Middle frontal gyrus (tissue), 1 donor: Measurements from ENCODE around the gene PCIF1.
"Not testable (repeated sequence)": the region's sequence is repeated elsewhere in the genome, so short reads cannot be mapped to it uniquely, and the experiment has no call there.

ENCODE experiments used
- DNase-seq: peaks from one replicate; pipeline ENCODE4 v3.0.0-alpha.2; 2015; ENCODE audit warnings: low spot score; ENCODE audit errors: extremely low spot score

PCIF1 gene

DNA sequence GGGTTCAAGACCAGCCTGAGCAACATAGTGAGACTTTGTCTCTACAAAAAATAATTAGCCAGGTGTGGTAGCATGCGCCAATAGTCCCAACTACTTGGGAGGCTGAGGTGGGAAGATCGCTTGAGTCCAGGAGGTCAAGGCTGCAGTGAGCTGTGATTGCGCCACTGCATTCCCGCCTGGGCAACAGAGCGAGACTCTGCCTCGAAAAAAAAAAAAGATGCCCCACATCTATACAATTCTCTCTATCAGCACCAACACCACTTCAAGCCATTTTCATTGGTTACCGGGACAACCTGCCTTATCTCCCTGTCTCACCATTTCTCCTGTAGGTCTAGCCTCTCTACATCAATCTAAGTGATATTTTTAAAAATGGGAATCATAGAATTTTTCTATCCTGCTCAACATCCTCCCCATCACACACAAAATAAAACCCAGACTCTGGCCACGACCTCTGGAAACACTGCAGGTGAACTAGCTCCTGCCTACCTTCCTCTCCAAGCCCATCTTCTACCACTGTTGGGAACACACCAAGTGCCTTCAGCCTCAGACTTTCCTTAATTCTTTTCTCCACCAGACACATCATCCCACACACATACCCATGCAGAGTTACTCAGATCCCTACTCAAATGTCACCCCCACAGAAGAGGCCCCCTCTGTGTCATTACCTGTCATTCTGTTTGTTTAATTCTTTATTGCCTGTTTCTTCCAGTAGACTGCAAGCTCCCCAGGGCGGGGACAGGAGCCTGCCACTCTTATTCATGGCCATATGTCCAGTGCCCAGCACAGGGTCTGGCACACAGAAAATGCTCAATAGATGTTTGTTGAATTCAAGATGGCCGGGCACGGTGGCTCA lies 12.9 kb upstream of the PCIF1 start:
- DNase-seq: no peak

GRCh38 chr20:45924391-45925261 lies 9.9 kb upstream of the PCIF1 start:
- peak; percentile 31 for DNase-seq

DNA sequence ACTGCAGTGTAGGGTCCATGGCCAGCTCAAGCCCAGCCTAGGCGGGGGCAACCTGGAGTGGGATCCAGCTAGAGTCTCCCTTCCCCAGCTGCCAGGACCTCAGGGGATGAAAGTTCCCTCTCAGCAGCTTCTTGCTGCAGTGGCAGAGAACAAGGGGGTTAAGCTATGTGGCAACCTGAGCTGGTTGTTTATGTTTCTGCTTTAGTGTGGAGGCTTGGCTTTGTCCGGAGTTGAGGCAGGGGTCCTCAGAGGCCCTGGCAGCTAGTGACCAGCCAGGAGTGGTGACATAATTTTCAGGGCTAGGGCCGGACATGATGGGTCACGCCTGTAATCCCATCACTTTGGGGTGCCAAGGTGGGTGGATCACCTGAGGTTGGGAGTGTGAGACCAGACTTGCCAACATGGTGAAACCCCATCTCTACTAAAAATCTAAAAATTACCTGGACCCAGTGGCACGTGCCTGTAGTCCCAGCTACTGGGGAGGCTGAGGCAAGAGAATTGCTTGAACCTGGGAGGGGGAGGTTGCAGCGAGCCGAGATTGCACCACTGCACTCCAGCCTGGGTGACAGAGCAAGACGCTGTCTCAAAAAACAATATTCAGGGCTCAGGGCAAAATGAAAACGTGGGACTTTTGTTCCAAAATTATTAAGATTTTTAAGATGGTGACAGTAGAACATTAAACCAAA lies 8.5 kb upstream of the PCIF1 start:
- DNase-seq: no peak

GRCh38 chr20:45926731-45927070 lies 7.8 kb upstream of the PCIF1 start:
- no peak for DNase-seq

DNA sequence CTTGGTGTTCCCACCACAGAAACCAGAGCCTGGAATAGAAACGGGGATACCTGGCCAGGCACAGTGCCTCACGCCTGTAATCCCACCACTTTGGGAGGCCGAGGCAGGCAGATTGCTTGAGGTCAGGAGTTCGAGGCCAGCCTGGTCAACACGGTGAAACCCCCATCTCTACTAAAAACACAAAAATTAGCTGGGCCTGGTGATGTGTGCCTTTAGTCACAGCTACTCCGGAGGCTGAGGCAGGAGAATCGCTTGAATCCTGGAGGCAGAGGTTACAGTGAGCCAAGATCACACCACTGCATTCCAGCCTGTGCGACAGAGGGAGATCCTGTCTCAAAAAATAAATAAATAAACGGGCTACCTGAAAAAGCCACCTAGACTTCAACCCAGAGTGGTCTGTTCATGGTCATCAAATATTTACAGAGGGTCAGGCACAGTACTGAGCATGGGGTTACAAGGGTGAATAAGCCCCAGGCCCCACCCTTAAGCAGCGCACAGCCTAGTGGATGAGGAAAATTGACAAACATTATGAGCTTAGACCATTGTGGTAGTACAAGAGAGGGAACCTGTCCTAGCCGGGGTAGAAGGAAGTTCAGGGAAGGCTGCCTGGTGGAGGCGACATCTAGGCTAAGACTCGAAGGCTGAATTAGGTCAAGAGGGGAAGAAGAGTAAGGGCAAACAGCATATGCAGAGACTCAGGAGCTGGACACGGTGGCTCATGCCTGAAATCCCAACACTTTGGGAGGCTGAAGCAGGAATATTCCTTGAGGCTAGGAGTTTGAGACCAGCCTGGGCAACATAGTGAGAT lies 7.2 kb upstream of the PCIF1 start:
- no peak for DNase-seq

GRCh38 chr20:45931680-45932079 lies 2.8 kb upstream of the PCIF1 start:
- not testable (repeated sequence) for DNase-seq

GRCh38 chr20:45933266-45934045 lies 1.0 kb upstream of the PCIF1 start:
- DNase-seq: peak; percentile 46

DNA sequence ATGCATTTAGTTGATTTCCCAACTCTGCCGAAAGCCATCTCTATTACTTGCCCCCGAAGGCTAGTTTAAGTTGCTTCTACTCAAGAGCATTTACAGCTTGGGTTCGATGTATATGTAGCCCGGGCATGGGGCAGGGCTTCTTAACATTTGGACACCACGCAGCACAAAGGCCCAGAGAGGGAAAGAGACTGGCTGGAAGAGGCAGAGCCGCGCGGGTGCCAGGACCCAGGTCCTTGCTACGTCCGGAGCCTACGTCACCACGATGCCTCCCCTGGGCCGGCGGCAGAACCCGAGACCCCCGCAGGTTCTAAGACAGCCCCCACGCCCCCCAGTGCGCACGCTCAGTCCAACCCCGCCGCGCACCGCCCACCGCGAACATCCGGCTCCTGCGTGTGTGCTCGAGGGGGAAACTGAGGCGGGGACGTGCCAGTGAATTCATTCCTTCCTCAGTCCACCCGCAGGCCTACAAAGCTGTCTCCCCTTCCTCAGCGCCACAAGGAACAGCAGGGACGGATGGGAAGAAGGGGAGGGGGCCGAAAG lies 367 bp upstream of the PCIF1 start:
- DNase-seq: peak; percentile 59

DNA sequence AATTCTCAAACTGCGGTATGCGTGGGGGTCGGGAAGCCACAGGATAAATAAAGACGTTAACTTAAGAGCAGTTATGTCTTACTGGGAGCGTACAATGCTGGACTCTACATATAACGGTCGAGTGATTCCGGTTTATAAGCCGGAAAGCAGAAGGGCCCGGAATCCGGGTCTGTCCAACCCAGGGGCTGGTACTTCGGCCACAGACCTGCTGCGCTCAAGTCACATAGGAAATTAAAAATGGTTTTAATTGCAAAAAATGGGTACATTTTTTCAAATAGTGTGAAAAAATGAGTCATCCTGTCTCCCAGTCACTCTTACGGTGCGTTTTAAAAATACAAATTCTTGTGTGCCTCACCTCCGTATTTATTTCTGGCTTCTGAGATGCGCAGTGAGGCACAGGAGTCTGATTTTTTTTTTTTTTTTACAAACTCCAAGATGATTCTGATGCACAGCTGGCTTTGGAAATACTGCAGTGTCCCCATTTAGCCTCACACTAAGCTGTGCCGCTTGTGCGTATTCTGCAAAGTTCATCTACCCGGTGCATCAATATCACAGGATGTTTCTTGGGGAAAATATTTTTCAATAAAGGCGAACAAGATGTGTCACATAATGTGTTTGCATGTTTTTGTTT lies 1.0 kb downstream of the PCIF1 start:
- DNase-seq: peak; percentile 16

- DNase-seq: no peak
Measured at GRCh38 chr20:45937765-45938164, 3.3 kb downstream of the PCIF1 start.

DNA sequence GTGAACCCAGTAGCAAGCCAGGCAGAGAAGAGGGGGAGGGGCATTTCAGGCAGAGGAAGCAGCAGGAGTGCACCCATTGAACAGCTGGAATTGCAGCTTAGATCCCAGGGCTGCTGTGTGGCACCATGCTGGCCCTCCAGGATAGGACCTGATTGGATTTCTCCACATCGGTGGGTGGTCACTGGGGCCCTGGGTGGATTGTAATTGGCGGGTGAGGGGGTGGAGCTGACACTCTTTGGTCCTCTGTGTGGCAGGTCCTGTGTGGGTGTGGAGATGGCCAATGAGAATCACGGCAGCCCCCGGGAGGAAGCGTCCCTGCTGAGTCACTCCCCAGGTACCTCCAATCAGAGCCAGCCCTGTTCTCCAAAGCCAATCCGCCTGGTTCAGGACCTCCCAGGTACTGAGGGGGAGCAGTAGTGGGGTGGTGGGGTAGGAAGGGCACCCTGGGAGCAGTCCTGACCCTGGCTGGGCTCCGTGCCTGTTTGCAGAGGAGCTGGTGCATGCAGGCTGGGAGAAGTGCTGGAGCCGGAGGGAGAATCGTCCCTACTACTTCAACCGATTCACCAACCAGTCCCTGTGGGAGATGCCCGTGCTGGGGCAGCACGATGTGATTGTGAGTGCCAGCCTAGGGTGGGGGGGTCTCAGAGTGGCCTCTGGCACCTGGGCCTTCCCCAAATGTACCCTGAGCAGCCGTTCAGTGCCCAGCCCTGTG lies 4.4 kb downstream of the PCIF1 start:
- no peak for DNase-seq

DNA sequence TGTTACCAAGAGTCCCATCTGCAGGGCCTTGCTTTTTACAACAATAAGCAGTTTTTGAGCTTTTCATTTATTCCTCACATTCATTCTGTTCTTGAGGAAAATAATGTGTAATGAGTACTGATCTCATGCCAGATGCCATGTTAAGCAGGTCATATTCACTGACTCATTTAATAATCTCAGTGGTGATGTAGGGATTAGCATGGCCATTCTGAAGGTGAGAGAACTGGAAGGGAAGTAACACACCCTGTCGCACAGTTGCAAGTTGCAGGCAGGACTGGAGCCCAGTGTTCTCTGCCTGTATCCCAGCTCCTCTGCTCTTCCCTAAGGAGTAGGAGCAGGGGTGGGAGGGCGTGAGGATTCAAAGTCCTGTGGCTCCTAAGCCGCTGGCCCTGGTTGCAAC lies 5.6 kb downstream of the PCIF1 start:
- DNase-seq: no peak

GRCh38 chr20:45940469-45940868 lies 6.0 kb downstream of the PCIF1 start:
- DNase-seq: no peak

GRCh38 chr20:45943613-45944012 lies 9.1 kb downstream of the PCIF1 start:
- no peak for DNase-seq

GRCh38 chr20:45944151-45944964 lies 9.9 kb downstream of the PCIF1 start:
- no peak for DNase-seq

GRCh38 chr20:45944965-45945677 lies 10.6 kb downstream of the PCIF1 start:
- no peak for DNase-seq

GRCh38 chr20:45945678-45946148 lies 11.2 kb downstream of the PCIF1 start:
- DNase-seq: no peak
